HuH-7 (cell line): Measurements from ENCODE around the gene PODN.

Source experiments
- DNase-seq: peaks from one replicate; pipeline ENCODE4 v3.0.0; 2011; ENCODE audit warnings: low spot score

PODN gene

GRCh38 chr1:53115403-53116306 lies 53.6 kb downstream of the PODN start:
- peak; percentile 74 for DNase-seq

DNA sequence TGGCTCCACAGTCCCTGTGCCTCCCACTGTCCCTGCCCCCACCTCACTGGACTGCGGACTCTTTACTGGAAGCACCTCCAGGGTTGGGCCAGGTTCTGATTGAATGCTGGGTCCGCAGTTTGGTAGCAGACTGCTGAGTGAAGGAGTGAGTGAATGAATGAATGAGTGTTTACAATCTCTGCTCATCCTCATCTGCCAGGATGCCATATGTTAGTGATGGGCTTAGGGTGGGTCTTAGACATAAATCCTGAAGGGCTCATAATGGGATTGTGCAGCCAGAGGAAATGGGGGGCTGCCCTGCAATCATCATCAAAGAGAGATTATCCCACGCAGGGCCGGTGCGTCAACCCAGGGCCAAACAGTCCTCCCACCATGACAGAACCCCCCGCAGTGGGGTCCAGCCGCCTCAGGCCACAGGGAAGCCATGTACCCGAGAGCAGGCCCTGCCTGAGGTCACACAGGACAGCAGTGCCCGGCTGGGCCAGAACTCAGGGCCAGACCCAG lies 54.3 kb downstream of the PODN start:
- no peak for DNase-seq

DNA sequence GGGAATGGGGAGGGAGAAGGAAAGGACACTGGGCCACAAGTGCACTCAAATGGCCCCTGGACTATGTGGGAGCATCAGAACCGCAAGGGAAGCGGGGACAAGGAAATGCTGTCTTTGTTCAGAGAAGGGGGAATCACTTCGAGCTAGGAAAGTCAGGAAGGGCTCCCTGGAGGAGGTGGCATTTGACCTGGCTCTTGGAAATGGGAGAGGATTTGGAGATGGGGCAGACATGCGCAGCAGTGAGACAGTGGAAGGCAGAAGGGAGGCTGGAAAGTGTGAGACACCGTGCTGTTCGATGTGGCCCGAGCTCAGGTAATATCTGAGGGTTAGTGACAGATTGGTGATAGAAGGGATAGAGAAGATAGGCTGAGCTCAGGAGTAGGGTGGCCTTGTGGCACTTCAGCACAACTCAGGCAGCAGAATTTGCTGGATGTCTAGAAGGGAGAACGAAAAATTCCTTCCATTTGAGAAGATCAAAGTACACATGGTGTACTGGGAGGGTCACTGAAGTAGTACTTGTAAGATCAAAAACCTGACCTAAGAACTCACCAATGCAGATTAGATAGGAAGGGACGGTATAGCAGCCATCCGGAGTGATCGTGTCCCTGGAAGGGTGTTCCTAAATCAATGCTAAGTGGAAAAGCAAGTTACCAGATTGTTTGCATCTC lies 55.1 kb downstream of the PODN start:
- DNase-seq = no peak

GRCh38 chr1:53117836-53118235 lies 55.8 kb downstream of the PODN start:
- no peak for DNase-seq

GRCh38 chr1:53120659-53121058 lies 58.6 kb downstream of the PODN start:
- no peak for DNase-seq

DNA sequence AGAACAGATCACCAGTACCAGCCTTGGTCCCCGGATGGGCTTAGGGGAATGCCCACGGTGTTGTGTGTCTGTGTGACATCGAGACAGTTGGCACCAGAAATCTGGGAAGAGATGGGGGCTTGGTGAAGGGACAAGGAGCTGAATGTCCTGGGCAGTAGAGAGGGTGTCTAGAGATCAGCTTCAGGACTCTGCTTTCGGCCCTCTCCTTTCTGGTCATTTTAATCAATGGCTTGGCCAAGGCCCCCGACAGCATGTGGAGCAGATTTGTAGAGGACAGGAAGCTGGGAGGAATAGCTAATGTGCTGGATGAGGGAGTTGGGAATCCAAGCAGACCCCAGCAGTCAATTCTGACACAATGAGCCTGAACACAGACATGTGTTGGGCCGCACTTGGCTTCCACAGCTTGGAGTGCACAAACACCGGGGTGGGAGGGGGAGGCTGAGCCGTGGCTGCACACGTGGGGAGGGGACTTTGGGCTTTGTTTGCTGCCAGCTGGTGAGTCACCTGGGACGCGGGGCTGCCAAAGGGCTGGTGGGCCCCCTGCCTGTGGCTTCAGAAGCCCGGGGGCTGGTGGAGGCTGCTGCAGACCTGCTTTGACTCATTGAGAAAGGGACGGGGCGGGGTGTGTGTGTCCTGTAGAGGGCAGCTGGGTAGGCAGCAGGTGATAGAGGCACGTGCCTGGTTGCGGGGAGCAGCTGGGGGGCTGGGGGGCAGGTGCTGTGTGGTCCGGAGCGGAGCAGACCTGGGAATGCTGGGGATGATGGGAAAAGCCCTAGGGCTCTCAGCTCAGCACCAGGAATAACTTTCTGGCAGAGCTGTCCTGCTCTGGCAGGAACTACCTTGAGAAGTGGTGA lies 59.5 kb downstream of the PODN start:
- DNase-seq = peak; percentile 45

GRCh38 chr1:53122201-53122885 lies 60.3 kb downstream of the PODN start:
- no peak for DNase-seq

DNA sequence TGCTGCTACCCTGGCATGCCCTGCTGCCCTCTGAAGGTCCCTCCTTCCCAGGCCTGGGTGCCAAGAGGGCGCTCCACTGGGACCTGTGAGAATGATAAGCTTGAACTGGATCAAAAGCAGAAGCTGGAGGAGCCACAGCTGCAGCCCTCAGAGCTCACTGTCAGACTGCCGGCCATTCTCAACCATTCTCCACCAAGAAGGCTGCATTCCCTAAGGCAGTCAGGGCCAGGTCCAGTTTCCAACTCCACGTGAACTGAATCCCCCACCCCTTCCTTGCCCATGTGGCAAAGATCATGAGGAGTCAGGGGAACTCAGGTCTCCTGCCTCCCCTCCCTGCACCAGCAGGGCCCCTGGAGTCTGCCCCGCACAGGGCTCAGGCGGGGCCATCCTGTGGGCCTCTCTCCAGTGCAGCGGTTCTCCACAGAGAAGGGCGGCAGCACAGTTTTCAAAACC lies 61.0 kb downstream of the PODN start:
- DNase-seq = no peak

GRCh38 chr1:53123453-53124140 lies 61.6 kb downstream of the PODN start:
- DNase-seq = no peak

- no peak for DNase-seq
Measured at GRCh38 chr1:53125122-53125521, 63.1 kb downstream of the PODN start.

DNA sequence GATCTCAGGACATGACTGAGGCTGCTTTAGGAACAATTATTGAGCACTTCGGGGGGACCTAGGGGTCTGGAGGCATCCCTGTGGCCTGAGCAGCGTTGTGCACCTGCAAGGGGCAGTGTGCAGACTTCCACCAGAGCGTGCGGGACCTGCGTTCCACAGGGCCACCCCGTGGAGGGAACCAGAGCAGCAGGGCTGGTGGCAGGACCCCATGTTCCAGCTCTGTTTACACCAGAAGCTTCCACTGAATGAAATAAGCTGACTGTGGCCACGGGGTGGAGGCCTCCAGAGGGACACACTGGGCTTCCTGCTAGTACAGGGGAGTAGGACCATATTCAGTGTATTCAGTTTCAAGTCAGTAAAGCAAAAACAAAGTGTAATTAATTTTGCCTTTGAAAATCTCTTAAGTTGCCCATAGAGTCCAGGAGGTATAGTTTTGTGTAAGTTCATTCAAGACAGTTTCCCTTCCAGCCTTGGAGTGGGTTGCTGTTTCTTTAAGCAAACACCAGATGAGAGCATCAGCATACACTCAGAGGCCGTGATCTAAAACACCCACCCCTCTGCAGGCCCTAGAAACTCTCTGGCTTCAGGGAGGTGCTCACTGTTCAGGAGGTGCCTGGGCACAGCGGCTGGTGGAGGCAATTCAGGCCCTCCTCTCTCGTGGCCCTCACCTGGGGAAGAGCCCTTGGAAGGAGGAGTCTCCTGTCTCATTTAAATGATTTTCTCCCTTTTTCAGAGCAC lies 63.8 kb downstream of the PODN start:
- DNase-seq = no peak

GRCh38 chr1:53126495-53126894 lies 64.5 kb downstream of the PODN start:
- no peak for DNase-seq

GRCh38 chr1:53127546-53127945 lies 65.5 kb downstream of the PODN start:
- DNase-seq = no peak

GRCh38 chr1:53128401-53128800 lies 66.4 kb downstream of the PODN start:
- DNase-seq = no peak

DNA sequence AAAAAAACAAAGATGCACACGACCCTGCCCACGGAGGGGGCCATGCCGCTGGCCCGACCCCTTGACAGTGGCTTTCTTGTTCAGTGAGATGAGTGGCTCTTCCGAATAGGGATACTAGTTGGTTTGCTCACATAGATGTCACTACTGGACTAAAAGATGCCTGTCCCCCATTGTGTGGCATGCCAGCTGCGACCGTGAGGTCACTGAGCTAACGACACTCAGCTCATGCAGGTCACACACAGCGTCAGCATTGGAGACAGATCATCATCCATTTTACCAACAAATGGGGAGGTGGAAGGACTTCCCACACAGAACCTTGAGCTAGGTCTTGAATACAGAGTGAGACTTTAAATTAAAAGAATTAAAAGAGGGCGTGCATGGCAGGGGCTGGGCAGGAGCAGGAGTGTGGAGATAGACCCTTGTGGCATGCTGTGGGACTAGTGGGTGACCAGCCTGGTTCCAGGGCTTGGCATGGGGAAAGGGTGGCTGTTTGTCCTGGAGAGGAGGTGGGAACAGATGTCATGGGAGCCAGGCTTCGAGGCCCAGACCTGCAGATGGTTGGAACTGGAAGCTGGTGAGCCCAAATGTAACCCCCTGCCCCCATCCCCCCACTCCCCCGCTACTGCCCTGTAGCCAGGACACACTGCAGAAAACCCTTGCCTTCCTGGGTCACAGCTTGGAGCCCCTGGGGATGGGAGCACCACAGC lies 68.0 kb downstream of the PODN start:
- DNase-seq = no peak

GRCh38 chr1:53130598-53130877 lies 68.5 kb downstream of the PODN start:
- no peak for DNase-seq

GRCh38 chr1:53130878-53131589 lies 69.0 kb downstream of the PODN start:
- DNase-seq = no peak

DNA sequence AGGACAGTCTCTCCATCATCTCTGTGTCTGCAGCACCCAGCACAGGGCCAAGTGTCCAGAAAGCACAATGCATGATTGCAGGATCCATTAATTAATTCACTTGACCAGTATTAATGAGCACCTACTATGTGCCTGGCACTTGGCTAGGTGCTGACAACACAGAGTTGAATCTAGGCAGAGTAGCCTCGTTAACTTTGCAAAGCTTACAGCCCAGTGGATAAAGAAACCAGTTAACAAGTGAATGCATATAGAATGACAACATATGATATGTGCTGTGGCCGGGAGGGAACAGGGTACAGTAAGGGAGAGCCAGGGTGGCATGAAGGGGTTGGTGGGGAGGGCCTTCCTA lies 69.6 kb downstream of the PODN start:
- DNase-seq = no peak

GRCh38 chr1:53132176-53132575 lies 70.2 kb downstream of the PODN start:
- no peak for DNase-seq
